Right lobe of liver (tissue), 6 donors: Measurements from ENCODE around the gene ZNF282. TPM values are rescaled to one million over a fixed set of nuclear protein-coding genes. Genes with fewer than 3 reads are reported as not detected.

ENCODE experiments used
- ATAC-seq, 4 donors: fragments of 200-7000 bp; cut with Tn5 transposase; one replicate each; pipeline ENCODE4 v1.9.1; 2020; ENCODE audit warnings: mild to moderate bottlenecking in 4 of 4, moderate library complexity in 4 of 4
- DNase-seq, 3 donors: peaks; one replicate each; pipeline ENCODE4 v3.0.0-alpha.2; 2020
- H3K27ac ChIP-seq, 3 donors: fragments of 200-600 bp; one replicate each; pipeline ENCODE4 v1.8.0; 2022
- H3K27me3 ChIP-seq, 2 donors: fragments of 200-600 bp; one replicate each; pipeline ENCODE4 v1.8.0; 2022
- H3K36me3 ChIP-seq, 4 donors: fragments of 200-600 bp; sonication (generic) in 1 of 4; one replicate each; pipeline versions ENCODE4 v1.5.1 to v1.8.0; 2017 to 2022; ENCODE audit warnings: control low read depth in 1 of 4
- H3K4me1 ChIP-seq, 4 donors: fragments of 200-600 bp; sonication (generic) in 1 of 4; one replicate each; pipeline versions ENCODE4 v1.5.1 to v1.8.0; 2017 to 2022; ENCODE audit warnings: control low read depth in 1 of 4
- H3K4me3 ChIP-seq, 3 donors: fragments of 200-600 bp; one replicate each; pipeline ENCODE4 v1.8.0; 2022
- H3K9me3 ChIP-seq, 4 donors: fragments of 200-600 bp; sonication (generic) in 1 of 4; one replicate each; pipeline versions ENCODE4 v1.5.1 to v1.8.0; 2017 to 2022; ENCODE audit warnings: control low read depth in 1 of 4
- CTCF ChIP-seq, 4 donors: fragments of 200-600 bp in 3 of 4; fragments of 450-650 bp in 1 of 4; IDR thresholded peaks; one replicate each; pipeline versions ENCODE4 v1.5.1 to v1.8.0; 2016 to 2022; ENCODE audit warnings: antibody characterized with exemption in 4 of 4, mild to moderate bottlenecking in 2 of 4
- POLR2A ChIP-seq: fragments of 450-650 bp; IDR thresholded peaks from one replicate; pipeline ENCODE4 v1.6.1; 2017; ENCODE audit warnings: antibody characterized with exemption, mild to moderate bottlenecking
- WGBS: methylation state at CpG from one replicate; pipeline ENCODE4 v1.1.6; 2018; ENCODE audit warnings: low coverage, low lambda C conversion rate; ENCODE audit not compliant: insufficient coverage; ENCODE audit errors: missing lambda C conversion rate; 5-methylcytosine and 5-hydroxymethylcytosine counted together
- intact Hi-C, 2 donors: fragments of 100-400 bp; cut with DNase I; formaldehyde crosslinking; loops; one replicate each; pipeline versions ENCODE4 v1.11.2 to v1.14.1; 2022
- total RNA-seq, 6 experiments: library from RNA; depleted of rRNA in 2 of 6; stranded (reverse); fragments of >200 nt in 2 of 6; fragmentation: NEBNext Ultra II Directional in 3 of 6; extraction: Animal tissue kit (Norgen Biotek cat#: 25700) in 3 of 6; gene quantifications; one replicate each; pipeline versions ENCODE4 v1.1.0 to v1.2.4, GENCODE V29; 2016 to 2023
- donor health status: DM: no; HTN: yes; CAD: no.
- donor health status: DM: no; HTN: no; CAD: no.
- donor health status: DM: no; HTN: no; CAD: no.
- donor health status: DM: no; HTN: yes; CAD: no.
- donor health status: DM: no; HTN: yes; CAD: no.

Gene ZNF282
- total RNA-seq, 6 experiments from 2014 or later: 7.1 to 13.2 (median 10.0) TPM

GRCh38 chr7:149207324-149208035 lies 12.1 kb downstream of the ZNF282 start:
- Histone ChIP-seq H3K4me1 (no peaks in the 10 kb centered on the region), H3K9me3 (no peaks in the 10 kb centered on the region), H3K36me3 (peaks cover 0 to 82% (median 32%) of the 10 kb centered on the region in 4 donors), H3K27ac (no peak overlapping the region), H3K27me3 (no peaks in the 10 kb centered on the region), H3K4me3 (no peak overlapping the region)
- 88% methylated on average over 22 of the region's 35 CpGs for WGBS
- TF ChIP-seq CTCF (IDR thresholded peaks at IDR 0.05) (no peak), POLR2A (no peak)
- ATAC-seq (no peak), DNase-seq (peak in 1 of 3 donors; percentile 27)
- intact Hi-C loops: no loop called here

DNA sequence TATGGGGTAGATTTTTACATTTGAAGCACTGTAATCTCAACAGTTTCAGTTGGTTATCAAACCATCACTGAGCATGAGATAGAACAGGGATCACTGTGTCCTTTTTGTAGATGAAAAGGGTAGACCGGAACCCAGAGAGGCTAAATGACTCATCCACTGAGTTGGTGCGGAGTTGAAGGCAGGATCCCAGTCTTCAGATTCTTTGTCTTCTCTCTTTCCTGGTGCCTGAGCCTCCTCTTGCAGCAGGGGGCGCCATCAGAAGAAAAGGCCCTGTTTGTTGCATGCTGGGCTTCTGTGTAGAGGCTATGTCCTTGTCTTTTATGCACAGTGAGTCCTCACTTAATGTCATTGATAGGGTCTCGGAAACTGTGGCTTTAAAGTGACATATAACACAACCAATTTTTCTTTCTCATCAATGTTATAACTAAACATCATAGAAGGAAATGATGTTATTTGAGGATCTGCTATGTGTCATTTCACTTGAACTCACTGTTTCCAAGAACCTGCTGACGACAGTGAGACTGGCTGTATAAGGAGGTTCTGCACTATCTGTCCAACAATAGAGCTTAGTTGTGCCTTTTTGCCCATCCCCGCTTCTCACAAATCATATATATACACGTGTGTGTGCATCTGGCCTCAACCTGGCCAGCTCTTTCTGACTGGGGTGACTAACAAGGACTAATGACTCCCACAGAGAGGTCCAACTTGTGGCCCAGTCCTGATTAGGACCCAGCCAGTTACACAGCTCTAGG lies 14.3 kb downstream of the ZNF282 start:
- no peak overlapping the region for H3K27ac ChIP-seq
- H3K9me3 ChIP-seq: no peaks in the 10 kb centered on the region
- TF ChIP-seq POLR2A: no peak
- TF ChIP-seq CTCF (IDR thresholded peaks at IDR 0.05): peak; percentile 30 to 52 (median 46)
- no peaks in the 10 kb centered on the region for H3K27me3 ChIP-seq
- ATAC-seq (peak; percentile 32 to 61 (median 44)), DNase-seq (no peak)
- whole genome bisulfite sequencing: 68% methylated on average over 5 of the region's 7 CpGs
- intact Hi-C loops: no loop called here
- H3K36me3 ChIP-seq: peaks cover 0 to 84% (median 39%) of the 10 kb centered on the region in 4 donors
- H3K4me1 ChIP-seq: no peaks in the 10 kb centered on the region
- no peak overlapping the region for H3K4me3 ChIP-seq

DNA sequence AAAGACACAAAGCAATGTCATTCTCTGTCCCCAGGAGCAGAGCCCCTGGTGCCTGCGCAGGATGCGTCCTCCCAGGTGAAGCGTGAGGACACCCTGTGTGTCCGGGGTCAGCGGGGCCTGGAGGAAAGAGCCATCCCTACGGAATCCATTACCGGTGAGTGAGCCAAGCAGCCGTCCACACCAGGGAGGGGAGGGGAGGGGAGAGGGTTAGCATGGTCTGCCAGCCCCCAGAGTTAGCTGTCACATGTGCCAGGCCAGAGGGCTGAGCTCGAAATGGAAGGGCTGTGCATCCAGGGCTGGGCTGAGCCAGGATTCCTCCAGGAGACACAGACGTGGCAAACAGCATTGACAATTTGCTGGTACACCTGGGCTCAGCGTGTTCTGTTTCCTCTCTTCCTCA lies 15.2 kb downstream of the ZNF282 start:
- H3K4me3 ChIP-seq: no peak overlapping the region
- H3K9me3 ChIP-seq: no peaks in the 10 kb centered on the region
- peaks cover 0 to 91% (median 44%) of the 10 kb centered on the region in 4 donors for H3K36me3 ChIP-seq
- H3K27ac ChIP-seq: no peak overlapping the region
- TF ChIP-seq POLR2A (no peak), CTCF (IDR thresholded peaks at IDR 0.05) (no peak)
- ATAC-seq: peak in 1 of 4 donors; percentile 13
- no peak for DNase-seq
- intact Hi-C loops: no loop called here
- 97% methylated on average over 6 of the region's 11 CpGs for WGBS
- H3K4me1 ChIP-seq: no peaks in the 10 kb centered on the region
- no peaks in the 10 kb centered on the region for H3K27me3 ChIP-seq

- Histone ChIP-seq H3K36me3 (peaks cover 0 to 78% (median 40%) of the 10 kb centered on the region in 4 donors), H3K4me1 (no peaks in the 10 kb centered on the region), H3K27me3 (no peaks in the 10 kb centered on the region), H3K27ac (no peak overlapping the region), H3K4me3 (no peak overlapping the region), H3K9me3 (no peaks in the 10 kb centered on the region)
- intact Hi-C loops: no loop called here
- TF ChIP-seq POLR2A: no peak
- no peak for TF ChIP-seq CTCF (IDR thresholded peaks at IDR 0.05)
- ATAC-seq (peak in 2 of 4 donors; percentile 35 to 44), DNase-seq (no peak)
- 64% methylated on average over 5 of the region's 7 CpGs for WGBS
Measured at GRCh38 chr7:149214020-149214720, 18.8 kb downstream of the ZNF282 start.
